Neural progenitor cell (in vitro differentiated cells): Measurements from ENCODE around the gene IGFALS. TPM values are rescaled to one million over a fixed set of nuclear protein-coding genes. Genes with fewer than 3 reads are reported as not detected.

Source experiments
- DNase-seq: peaks from one replicate; pipeline ENCODE4 v3.0.0-alpha.2; 2016; ENCODE audit warnings: low spot score
- H2AFZ ChIP-seq: fragments of 200-600 bp; sonication (generic); replicated peaks from 2 replicates; pipeline ENCODE4 v1.6.1; 2016; ENCODE audit warnings: antibody characterized with exemption
- H3F3A ChIP-seq: fragments of 200-600 bp; sonication (generic); 2 replicates; pipeline ENCODE4 v1.6.1; 2016; ENCODE audit warnings: antibody characterized with exemption, low read depth
- H3K27ac ChIP-seq: fragments of 200-600 bp; sonication (generic); 2 replicates; pipeline ENCODE4 v1.5.1; 2016; ENCODE audit warnings: mild to moderate bottlenecking
- H3K27me3 ChIP-seq: fragments of 200-600 bp; sonication (generic); 2 replicates; pipeline ENCODE4 v1.6.1; 2016; ENCODE audit warnings: mild to moderate bottlenecking, moderate library complexity
- H3K36me3 ChIP-seq: fragments of 200-600 bp; sonication (generic); 2 replicates; pipeline ENCODE4 v1.5.1; 2016
- H3K4me1 ChIP-seq: fragments of 200-600 bp; sonication (generic); 2 replicates; pipeline ENCODE4 v1.6.1; 2016; ENCODE audit warnings: mixed run types
- H3K4me2 ChIP-seq: fragments of 200-600 bp; sonication (generic); 2 replicates; pipeline ENCODE4 v1.6.1; 2016
- H3K4me3 ChIP-seq: fragments of 200-600 bp; sonication (generic); 2 replicates; pipeline ENCODE4 v1.5.1; 2016
- H3K79me2 ChIP-seq: fragments of 200-600 bp; sonication (generic); 2 replicates; pipeline ENCODE4 v1.6.1; 2016; ENCODE audit warnings: low read depth
- H3K9ac ChIP-seq: fragments of 200-600 bp; sonication (generic); 2 replicates; pipeline ENCODE4 v1.6.1; 2016
- H3K9me3 ChIP-seq: fragments of 200-600 bp; sonication (generic); 2 replicates; pipeline ENCODE4 v1.5.1; 2016; ENCODE audit warnings: low read depth
- H4K20me1 ChIP-seq: fragments of 200-600 bp; sonication (generic); 2 replicates; pipeline ENCODE4 v1.6.1; 2016; ENCODE audit warnings: low read depth
- H3K27ac Mint-ChIP-seq: 3 replicates; pipeline ENCODE4 v1.8.0; 2021; ENCODE audit warnings: mixed read lengths
- H3K27me3 Mint-ChIP-seq: 2 replicates; pipeline ENCODE4 v1.8.0; 2022; ENCODE audit warnings: low read depth, mild to moderate bottlenecking, inconsistent platforms, moderate library complexity, mixed read lengths; ENCODE audit not compliant: insufficient read depth
- H3K36me3 Mint-ChIP-seq: 3 replicates; pipeline ENCODE4 v1.8.0; 2021; ENCODE audit warnings: mixed read lengths
- H3K4me1 Mint-ChIP-seq: 3 replicates; pipeline ENCODE4 v1.8.0; 2021; ENCODE audit warnings: mixed read lengths
- H3K4me3 Mint-ChIP-seq: 3 replicates; pipeline ENCODE4 v1.8.0; 2021; ENCODE audit warnings: mild to moderate bottlenecking, moderate library complexity, mixed read lengths
- H3K9me3 Mint-ChIP-seq: 3 replicates; pipeline ENCODE4 v1.8.0; 2020; ENCODE audit warnings: mixed read lengths
- EZH2 ChIP-seq: fragments of 200-600 bp; sonication (generic); IDR thresholded peaks from 2 replicates; pipeline ENCODE4 v1.6.1; 2017; ENCODE audit warnings: antibody characterized with exemption, mild to moderate bottlenecking, moderate library complexity
- EZH2phosphoT487 ChIP-seq: fragments of 200-600 bp; sonication (generic); IDR thresholded peaks from 2 replicates; pipeline ENCODE4 v1.6.1; 2017; ENCODE audit warnings: antibody characterized with exemption
- total RNA-seq: library from RNA; depleted of rRNA; stranded (reverse); fragments of >200 nt; gene quantifications from 2 replicates; pipeline ENCODE4 v1.2.3, GENCODE V29; 2015; ENCODE audit warnings: low replicate concordance
- TF ChIP-seq, protein P1 (sequence below): fragments of 200-600 bp; sonication (generic); IDR thresholded peaks from 2 replicates; pipeline ENCODE4 v1.5.1; 2017; ENCODE audit warnings: antibody characterized with exemption, mild to moderate bottlenecking

Gene IGFALS
- total RNA-seq, 1 donor from 2014 or later, result not detected

DNA sequence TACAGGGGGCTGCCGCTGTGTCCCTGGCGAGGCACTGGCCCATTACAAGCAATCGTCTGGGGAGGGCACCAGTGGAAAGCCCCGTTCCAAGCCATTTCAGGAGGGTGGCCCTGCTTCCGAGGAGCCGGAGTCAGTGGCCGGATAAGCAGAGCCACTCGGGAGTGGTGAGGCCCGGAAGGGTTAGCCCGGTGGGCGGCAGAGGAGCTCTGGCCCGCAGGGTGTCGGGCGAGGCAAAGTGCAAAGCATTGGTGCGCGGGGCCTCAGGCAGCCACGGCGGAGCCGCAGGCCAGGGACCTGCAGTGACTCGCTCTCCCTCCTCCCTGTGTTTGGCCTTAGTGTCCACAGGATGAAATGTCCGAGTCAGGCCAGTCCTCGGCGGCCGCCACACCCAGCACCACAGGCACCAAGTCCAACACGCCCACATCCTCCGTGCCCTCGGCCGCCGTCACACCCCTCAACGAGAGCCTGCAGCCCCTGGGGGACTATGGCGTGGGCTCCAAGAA lies 46.8 kb downstream of the IGFALS start:
- no peak for DNase-seq
- no peaks in the 10 kb centered on the region for H3K9me3 Mint-ChIP-seq
- peaks cover 4% of the 10 kb centered on the region for H3K36me3 Mint-ChIP-seq
- Histone ChIP-seq H4K20me1 (no peaks in the 10 kb centered on the region), H3K27ac (no peak overlapping the region), H3K79me2 (no peaks in the 10 kb centered on the region), H3K4me3 (no peak overlapping the region), H3K36me3 (no peaks in the 10 kb centered on the region), H3K4me2 (no peak overlapping the region), H3K4me1 (no peaks in the 10 kb centered on the region), H3K9ac (no peak overlapping the region), H3K9me3 (no peaks in the 10 kb centered on the region), H3K27me3 (no peaks in the 10 kb centered on the region), H2AFZ (no peak overlapping the region), H3F3A (no peaks in the 10 kb centered on the region)
- H3K27ac Mint-ChIP-seq, result no peak overlapping the region
- TF ChIP-seq, protein P1, sequence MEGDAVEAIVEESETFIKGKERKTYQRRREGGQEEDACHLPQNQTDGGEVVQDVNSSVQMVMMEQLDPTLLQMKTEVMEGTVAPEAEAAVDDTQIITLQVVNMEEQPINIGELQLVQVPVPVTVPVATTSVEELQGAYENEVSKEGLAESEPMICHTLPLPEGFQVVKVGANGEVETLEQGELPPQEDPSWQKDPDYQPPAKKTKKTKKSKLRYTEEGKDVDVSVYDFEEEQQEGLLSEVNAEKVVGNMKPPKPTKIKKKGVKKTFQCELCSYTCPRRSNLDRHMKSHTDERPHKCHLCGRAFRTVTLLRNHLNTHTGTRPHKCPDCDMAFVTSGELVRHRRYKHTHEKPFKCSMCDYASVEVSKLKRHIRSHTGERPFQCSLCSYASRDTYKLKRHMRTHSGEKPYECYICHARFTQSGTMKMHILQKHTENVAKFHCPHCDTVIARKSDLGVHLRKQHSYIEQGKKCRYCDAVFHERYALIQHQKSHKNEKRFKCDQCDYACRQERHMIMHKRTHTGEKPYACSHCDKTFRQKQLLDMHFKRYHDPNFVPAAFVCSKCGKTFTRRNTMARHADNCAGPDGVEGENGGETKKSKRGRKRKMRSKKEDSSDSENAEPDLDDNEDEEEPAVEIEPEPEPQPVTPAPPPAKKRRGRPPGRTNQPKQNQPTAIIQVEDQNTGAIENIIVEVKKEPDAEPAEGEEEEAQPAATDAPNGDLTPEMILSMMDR, result no peak
- TF ChIP-seq EZH2 (no peak), EZH2phosphoT487 (no peak)
- no peaks in the 10 kb centered on the region for H3K4me1 Mint-ChIP-seq
- H3K4me3 Mint-ChIP-seq, result no peak overlapping the region
- H3K27me3 Mint-ChIP-seq, result no peaks in the 10 kb centered on the region

GRCh38 chr16:1745900-1746692 lies 47.4 kb downstream of the IGFALS start:
- Histone ChIP-seq H3K27me3 (no peaks in the 10 kb centered on the region), H3K9ac (no peak overlapping the region), H3K36me3 (no peaks in the 10 kb centered on the region), H3K4me1 (no peaks in the 10 kb centered on the region), H3K9me3 (no peaks in the 10 kb centered on the region), H2AFZ (no peak overlapping the region), H4K20me1 (no peaks in the 10 kb centered on the region), H3K79me2 (no peaks in the 10 kb centered on the region), H3K4me2 (no peak overlapping the region), H3F3A (no peaks in the 10 kb centered on the region), H3K4me3 (no peak overlapping the region), H3K27ac (no peak overlapping the region)
- Mint-ChIP-seq H3K27me3 (no peaks in the 10 kb centered on the region), H3K4me1 (no peaks in the 10 kb centered on the region), H3K9me3 (no peaks in the 10 kb centered on the region), H3K27ac (no peak overlapping the region), H3K4me3 (no peak overlapping the region), H3K36me3 (peaks cover 4% of the 10 kb centered on the region)
- no peak for DNase-seq
- no peak for TF ChIP-seq EZH2phosphoT487
- TF ChIP-seq, protein P1, result no peak
- no peak for TF ChIP-seq EZH2

GRCh38 chr16:1745181-1745899 lies 48.2 kb downstream of the IGFALS start:
- H3K27me3 Mint-ChIP-seq, result no peaks in the 10 kb centered on the region
- no peaks in the 10 kb centered on the region for H3K9me3 ChIP-seq
- no peaks in the 10 kb centered on the region for H3K36me3 ChIP-seq
- H3K36me3 Mint-ChIP-seq, result peaks cover 4% of the 10 kb centered on the region
- H3K4me1 Mint-ChIP-seq, result no peaks in the 10 kb centered on the region
- H4K20me1 ChIP-seq, result no peaks in the 10 kb centered on the region
- no peak overlapping the region for H3K4me3 Mint-ChIP-seq
- no peaks in the 10 kb centered on the region for H3K4me1 ChIP-seq
- H3K4me2 ChIP-seq, result no peak overlapping the region
- TF ChIP-seq, protein P1, result no peak
- TF ChIP-seq EZH2 (no peak), EZH2phosphoT487 (no peak)
- no peak overlapping the region for H3K27ac ChIP-seq
- no peak overlapping the region for H2AFZ ChIP-seq
- DNase-seq, result no peak
- no peaks in the 10 kb centered on the region for H3K27me3 ChIP-seq
- peaks cover under 1% of the 10 kb centered on the region for H3F3A ChIP-seq
- H3K9ac ChIP-seq, result no peak overlapping the region
- H3K79me2 ChIP-seq, result no peaks in the 10 kb centered on the region
- H3K27ac Mint-ChIP-seq, result no peak overlapping the region
- H3K4me3 ChIP-seq, result no peak overlapping the region
- H3K9me3 Mint-ChIP-seq, result no peaks in the 10 kb centered on the region
